Endothelial cell of umbilical vein (primary cell): Measurements from ENCODE around the gene SEPTIN3. TPM values are rescaled to one million over a fixed set of nuclear protein-coding genes. Genes with fewer than 3 reads are reported as not detected.

ENCODE experiments used
- BruUV-seq: library from RNA; stranded (reverse); fragments of 400-500 nt; replicated peaks from 2 replicates; lab custom pipeline; 2021; lab: Mats Ljungman, UMichigan
- CTCF ChIA-PET: fragments of 300-600, 350-600 bp; sonication (Branson Sonifier 250); formaldehyde crosslinking; loops from one replicate; lab custom pipeline; 2021; ENCODE audit warnings: antibody characterized with exemption, inconsistent platforms; lab: Charles Lee
- POLR2A ChIA-PET: fragments of 300-600, 350-600 bp; sonication (Branson Sonifier 250); formaldehyde crosslinking; loops from one replicate; lab custom pipeline; 2021; ENCODE audit warnings: antibody characterized with exemption, inconsistent platforms; lab: Charles Lee
- DNase-seq: peaks from one replicate; pipeline ENCODE4 v3.0.0-alpha.2; 2011; ENCODE audit warnings: low read depth, low spot score
- FAIRE-seq: peaks from 2 replicates; lab custom pipeline; 2011; peaks lifted over from hg19 to GRCh38; lab: Jason Lieb, UNC
- H2AFZ ChIP-seq: 2 replicates; pipeline ENCODE4 v1.6.0; 2012; ENCODE audit warnings: low read depth, low read length, control low read depth, inconsistent platforms
- H3K27ac ChIP-seq: 2 replicates; pipeline ENCODE4 v1.5.1; 2011; ENCODE audit warnings: low read depth, mild to moderate bottlenecking, control low read depth, low read length, moderate library complexity; ENCODE audit not compliant: insufficient read depth
- H3K27me3 ChIP-seq, 2 experiments: 2 replicates each; pipeline versions ENCODE4 v1.6.0 to v1.6.1; 2011; ENCODE audit warnings: low read length in 2 of 2, mixed read lengths in 1 of 2; ENCODE audit not compliant: control insufficient read depth in 2 of 2, insufficient read depth in 2 of 2
- H3K36me3 ChIP-seq, 2 experiments: 2 replicates in 1 of 2; 3 replicates in 1 of 2; pipeline ENCODE4 v1.5.1; 2011; ENCODE audit warnings: low read length in 2 of 2, mild to moderate bottlenecking in 1 of 2, moderate library complexity in 1 of 2; ENCODE audit not compliant: control insufficient read depth in 2 of 2, insufficient read depth in 2 of 2; ENCODE audit errors: extremely low read depth in 1 of 2
- H3K4me1 ChIP-seq: 3 replicates; pipeline ENCODE4 v1.5.1; 2011; ENCODE audit warnings: mild to moderate bottlenecking, low read length; ENCODE audit not compliant: control insufficient read depth, insufficient read depth; ENCODE audit errors: extremely low read depth
- H3K4me2 ChIP-seq: 2 replicates; pipeline ENCODE4 v1.6.1; 2011; ENCODE audit warnings: low read length, control low read depth, mixed read lengths; ENCODE audit not compliant: insufficient read depth
- H3K4me3 ChIP-seq, 3 experiments: fragments of 200-600 bp in 1 of 3; sonication (generic), shearing (Covaris generic) in 1 of 3; replicated peaks in 1 of 3; 2 replicates each; pipeline ENCODE4 v1.5.1; 2011 to 2016; ENCODE audit warnings: control low read depth in 3 of 3, low read length in 3 of 3, mild to moderate bottlenecking in 2 of 3, inconsistent platforms in 1 of 3, low read depth in 1 of 3, moderate library complexity in 1 of 3; ENCODE audit not compliant: insufficient read depth in 1 of 3
- H3K79me2 ChIP-seq: 2 replicates; pipeline ENCODE4 v1.6.0; 2012; ENCODE audit warnings: low read length, inconsistent platforms; ENCODE audit not compliant: control insufficient read depth, insufficient read depth
- H3K9ac ChIP-seq: replicated peaks from 2 replicates; pipeline ENCODE3; 2011; ENCODE audit warnings: low read length, control low read depth; ENCODE audit not compliant: insufficient read depth; ENCODE audit errors: extremely low read depth
- H3K9me1 ChIP-seq: replicated peaks from 3 replicates; pipeline ENCODE4 v1.6.0; 2011; ENCODE audit warnings: mild to moderate bottlenecking, low read length; ENCODE audit not compliant: control insufficient read depth, insufficient read depth; ENCODE audit errors: extremely low read depth
- H3K9me3 ChIP-seq: replicated peaks from 2 replicates; pipeline ENCODE4 v1.5.1; 2012; ENCODE audit warnings: low read length, inconsistent platforms; ENCODE audit not compliant: control insufficient read depth, insufficient read depth
- H4K20me1 ChIP-seq: replicated peaks from 2 replicates; pipeline ENCODE3; 2011; ENCODE audit warnings: mild to moderate bottlenecking, low read length; ENCODE audit not compliant: control insufficient read depth, insufficient read depth; ENCODE audit errors: extremely low read depth
- CTCF ChIP-seq, 2 donors: IDR thresholded peaks; 1 replicate in 1 of 2; 2 replicates in 1 of 2; pipeline ENCODE4 v1.5.1; 2011; ENCODE audit warnings: low read length in 2 of 2, mild to moderate bottlenecking in 2 of 2, moderate library complexity in 2 of 2, control low read depth in 1 of 2, inconsistent platforms in 1 of 2, low read depth in 1 of 2; ENCODE audit not compliant: insufficient read depth in 1 of 2; ENCODE audit errors: extremely low read depth in 1 of 2
- EZH2 ChIP-seq: IDR thresholded peaks from 2 replicates; pipeline ENCODE4 v1.6.1; 2012; ENCODE audit warnings: borderline replicate concordance, low read depth, mild to moderate bottlenecking, moderate library complexity, low read length, inconsistent platforms; ENCODE audit not compliant: severe bottlenecking
- FOS ChIP-seq: IDR thresholded peaks from 2 replicates; pipeline ENCODE4 v1.6.1; 2011; ENCODE audit warnings: mild to moderate bottlenecking, low read length, moderate library complexity, borderline replicate concordance; ENCODE audit not compliant: insufficient read depth
- GATA2 ChIP-seq: IDR thresholded peaks from 2 replicates; pipeline ENCODE4 v1.7.0; 2011; ENCODE audit warnings: low read depth, mild to moderate bottlenecking, moderate library complexity, mixed read lengths, low read length; ENCODE audit not compliant: insufficient read length, insufficient read depth
- JUN ChIP-seq: IDR thresholded peaks from 2 replicates; pipeline ENCODE4 v1.6.1; 2011; ENCODE audit warnings: borderline replicate concordance, low read depth; ENCODE audit not compliant: insufficient read length, insufficient read depth
- POLR2A ChIP-seq: IDR thresholded peaks from 2 replicates; pipeline ENCODE4 v1.6.1; 2012; ENCODE audit warnings: low read depth, mild to moderate bottlenecking, control low read depth, low read length
- dilution Hi-C: fragments of 300-500 bp; cut with MboI; formaldehyde crosslinking; loops from one replicate; pipeline ENCODE4 v1.15.0; 2019; ENCODE audit warnings: low sequenced_read_pairs; ENCODE audit not compliant: extremely low pct_ligation_motif_present
- intact Hi-C: fragments of 100-400 bp; cut with micrococcal nuclease; formaldehyde crosslinking; loops from one replicate; pipeline ENCODE4 v1.10.0; 2022
- polyA plus RNA-seq, 4 experiments: library from polyadenylated mRNA; depleted of rRNA in 3 of 4; stranded (reverse) in 3 of 4; unstranded in 1 of 4; fragments of >200 nt; gene quantifications; 2 replicates each; pipeline versions ENCODE4 v1.2.1 to v1.2.3, GENCODE V29; 2011 to 2012; ENCODE audit warnings: missing spikeins in 1 of 4
- total RNA-seq: library from RNA; stranded (reverse); gene quantifications from 2 replicates; pipeline ENCODE4 v1.2.3, GENCODE V29; 2021

Gene SEPTIN3
- total and polyA plus RNA-seq, 2 donors (not counting 3 experiments of a cell fraction or from before 2014, with no cell fraction given), result 0.08 to 0.18 TPM

DNA sequence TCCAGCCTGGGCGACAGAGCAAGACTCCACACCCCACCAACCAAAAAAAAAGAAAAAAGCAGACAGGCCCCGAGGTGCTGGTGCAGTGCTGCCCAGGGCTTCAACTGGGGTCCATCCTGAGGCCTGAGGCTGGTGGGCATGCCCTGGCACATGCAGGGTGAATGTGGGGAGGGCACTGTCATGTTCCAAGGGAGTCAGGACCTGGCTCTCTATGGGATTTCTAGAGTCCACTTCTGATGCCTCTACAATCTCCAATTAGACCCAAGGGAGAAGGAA is 32.4 kb upstream of the SEPTIN3 start:
- Histone ChIP-seq H3K36me3 (peaks cover 0 to 2% of the 10 kb centered on the region in 2 experiments), H3K79me2 (no peaks in the 10 kb centered on the region), H3K9me1 (no peaks in the 10 kb centered on the region), H4K20me1 (no peaks in the 10 kb centered on the region), H3K9ac (no peak overlapping the region), H3K4me1 (no peaks in the 10 kb centered on the region), H3K4me2 (no peak overlapping the region), H3K9me3 (no peaks in the 10 kb centered on the region), H3K4me3 (no peak overlapping the region), H3K27me3 (no peaks in the 10 kb centered on the region), H3K27ac (no peak overlapping the region), H2AFZ (no peak overlapping the region)
- CTCF ChIA-PET, result interaction anchor here (1.4 to 2.1 kb wide), 2 partner anchors 11 to 190 kb away, joined by 4 to 10 read pairs; no protein-coding TSS in a partner anchor
- intact Hi-C loops, result no loop called here
- TF ChIP-seq GATA2 (no peak), FOS (no peak), EZH2 (no peak), JUN (no peak), CTCF (IDR thresholded peaks at IDR 0.05; ENCODE audit: extremely low read depth in 1 of 2, insufficient read depth in 1 of 2, low read depth in 1 of 2, low read length in 2 of 2) (no peak), POLR2A (no peak)
- no peak for DNase-seq
- BruUV-seq, result no TSS peak
- FAIRE-seq, result no peak
- POLR2A ChIA-PET, result no interaction called here
- dilution Hi-C loops, result no loop called here
